GM08714 (cell line): Measurements from ENCODE around the gene ABCA7.

Experiments used
- H3K4me3 ChIP-seq: fragments of 200-500 bp; sonication (Bioruptor generic); 2 replicates; pipeline ENCODE4 v1.5.1; 2014; ENCODE audit warnings: mild to moderate bottlenecking, low read length, inconsistent platforms
- ZNF274 ChIP-seq: IDR thresholded peaks from 2 replicates; pipeline ENCODE4 v1.6.1; 2012; ENCODE audit warnings: mild to moderate bottlenecking, low read depth, low read length

Gene ABCA7

GRCh38 chr19:1000095-1000494 lies 39.8 kb upstream of the ABCA7 start, which contains the start of gene GRIN3B:
TSS of gene GRIN3B (plus strand) at chr19:1000419. CDS start at chr19:1000438, 19 bp downstream.
- no peak for TF ChIP-seq ZNF274
- no peak within 1 kb of the TSS for H3K4me3 ChIP-seq

- TF ChIP-seq ZNF274 = no peak
- H3K4me3 ChIP-seq = no peak overlapping the region
These were observed 39.0 kb upstream of the ABCA7 start for GRCh38 chr19:1000591-1001537.

- no peak overlapping the region for H3K4me3 ChIP-seq
These were observed 38.3 kb upstream of the ABCA7 start for GRCh38 chr19:1001538-1002166.

GRCh38 chr19:1002600-1002999 lies 37.3 kb upstream of the ABCA7 start:
- H3K4me3 ChIP-seq = no peak overlapping the region
- TF ChIP-seq ZNF274 = no peak

More at GRCh38 chr19:1001538-1002166, 38.3 kb upstream of the ABCA7 start:
- no peak for TF ChIP-seq ZNF274

- no peak for TF ChIP-seq ZNF274
These were observed 36.6 kb upstream of the ABCA7 start for GRCh38 chr19:1003283-1003682.

GRCh38 chr19:1004204-1004802 lies 35.6 kb upstream of the ABCA7 start:
- TF ChIP-seq ZNF274 = no peak
- no peak overlapping the region for H3K4me3 ChIP-seq

More at GRCh38 chr19:1003283-1003682, 36.6 kb upstream of the ABCA7 start:
- H3K4me3 ChIP-seq = no peak overlapping the region

GRCh38 chr19:1004803-1005664 lies 34.9 kb upstream of the ABCA7 start:
- TF ChIP-seq ZNF274 = no peak
- H3K4me3 ChIP-seq = no peak overlapping the region

GRCh38 chr19:1006711-1007398 lies 33.1 kb upstream of the ABCA7 start:
- H3K4me3 ChIP-seq = no peak overlapping the region
- no peak for TF ChIP-seq ZNF274

GRCh38 chr19:1007399-1008251 lies 32.3 kb upstream of the ABCA7 start:
- H3K4me3 ChIP-seq = no peak overlapping the region
- TF ChIP-seq ZNF274 = no peak

GRCh38 chr19:1008268-1009040 lies 31.5 kb upstream of the ABCA7 start:
- H3K4me3 ChIP-seq = no peak overlapping the region
- TF ChIP-seq ZNF274 = no peak
